ENCODE measurements around the gene VAV1.
"Not testable (repeated sequence)": the region's sequence is repeated elsewhere in the genome, so short reads cannot be mapped to it uniquely, and the experiment has no call there.

GRCh38 chr19:6762253-6762797, 10.2 kb upstream of the VAV1 start:
- TF ChIP-seq CTCF (IDR thresholded peaks at IDR 0.05); EZH2 (IDR thresholded peaks at IDR 0.05; ENCODE audit: borderline replicate concordance, insufficient read depth, low read depth, low read length, poor library complexity, severe bottlenecking): not testable (repeated sequence)
